ENCODE measurements around the gene RIPK3.

The RIPK3 gene

GRCh38 chr14:24293525-24293924 is 46.3 kb downstream of the RIPK3 start:
- no peak overlapping the region for H3K4me3 ChIP-seq (ENCODE audit: low read depth in 1 of 5, low read length in 5 of 5)
- no peak overlapping the region for H3K9ac ChIP-seq (ENCODE audit: low read length in 5 of 5)
- H3K9me3 ChIP-seq (ENCODE audit: control insufficient read depth in 5 of 5, low read length in 5 of 5), result no peaks in the 10 kb centered on the region
- peaks cover 3 to 16% (median 9%) of the 10 kb centered on the region in 5 donors for H3K4me1 ChIP-seq (ENCODE audit: control insufficient read depth in 5 of 5, insufficient read depth in 5 of 5, low read length in 5 of 5)
- H3K27me3 ChIP-seq (ENCODE audit: control insufficient read depth in 5 of 5, insufficient read depth in 4 of 5, low read length in 5 of 5), result no peaks in the 10 kb centered on the region
- H3K36me3 ChIP-seq (ENCODE audit: control insufficient read depth in 5 of 5, insufficient read depth in 5 of 5, low read length in 5 of 5), result peaks cover 0 to 55% (median 49%) of the 10 kb centered on the region in 5 donors
- H3K27ac ChIP-seq (ENCODE audit: low read depth, low read length), result no peak overlapping the region

- no peaks in the 10 kb centered on the region for H3K9me3 ChIP-seq (ENCODE audit: control insufficient read depth in 5 of 5, low read length in 5 of 5)
- peaks cover 3 to 10% (median 7%) of the 10 kb centered on the region in 5 donors for H3K4me1 ChIP-seq (ENCODE audit: control insufficient read depth in 5 of 5, insufficient read depth in 5 of 5, low read length in 5 of 5)
- H3K36me3 ChIP-seq (ENCODE audit: control insufficient read depth in 5 of 5, insufficient read depth in 5 of 5, low read length in 5 of 5), result peaks cover 0 to 55% (median 49%) of the 10 kb centered on the region in 5 donors
- no peak overlapping the region for H3K27ac ChIP-seq (ENCODE audit: low read depth, low read length)
- H3K27me3 ChIP-seq (ENCODE audit: control insufficient read depth in 5 of 5, insufficient read depth in 4 of 5, low read length in 5 of 5), result no peaks in the 10 kb centered on the region
- H3K4me3 ChIP-seq (ENCODE audit: low read depth in 1 of 5, low read length in 5 of 5), result no peak overlapping the region
- H3K9ac ChIP-seq (ENCODE audit: low read length in 5 of 5), result no peak overlapping the region
Observed at GRCh38 chr14:24292118-24292807, 47.5 kb downstream of the RIPK3 start.

GRCh38 chr14:24291446-24292117 is 48.2 kb downstream of the RIPK3 start:
- H3K9ac ChIP-seq (ENCODE audit: low read length in 5 of 5), result no peak overlapping the region
- H3K9me3 ChIP-seq (ENCODE audit: control insufficient read depth in 5 of 5, low read length in 5 of 5), result no peaks in the 10 kb centered on the region
- H3K36me3 ChIP-seq (ENCODE audit: control insufficient read depth in 5 of 5, insufficient read depth in 5 of 5, low read length in 5 of 5), result peaks cover 0 to 53% (median 49%) of the 10 kb centered on the region in 5 donors
- H3K4me3 ChIP-seq (ENCODE audit: low read depth in 1 of 5, low read length in 5 of 5), result no peak overlapping the region
- no peak overlapping the region for H3K27ac ChIP-seq (ENCODE audit: low read depth, low read length)
- H3K27me3 ChIP-seq (ENCODE audit: control insufficient read depth in 5 of 5, insufficient read depth in 4 of 5, low read length in 5 of 5), result no peaks in the 10 kb centered on the region
- H3K4me1 ChIP-seq (ENCODE audit: control insufficient read depth in 5 of 5, insufficient read depth in 5 of 5, low read length in 5 of 5), result peaks cover under 1 to 3% (median 3%) of the 10 kb centered on the region in 5 donors

- Histone ChIP-seq H3K9ac (ENCODE audit: low read length in 5 of 5) (no peak overlapping the region), H3K36me3 (ENCODE audit: control insufficient read depth in 5 of 5, insufficient read depth in 5 of 5, low read length in 5 of 5) (peaks cover 0 to 45% (median 42%) of the 10 kb centered on the region in 5 donors)
Observed at GRCh38 chr14:24290746-24291145, 49.0 kb downstream of the RIPK3 start.

GRCh38 chr14:24289649-24290280 is 50.0 kb downstream of the RIPK3 start:
- Histone ChIP-seq H3K36me3 (ENCODE audit: control insufficient read depth in 5 of 5, insufficient read depth in 5 of 5, low read length in 5 of 5) (peaks cover 0 to 39% (median 36%) of the 10 kb centered on the region in 5 donors), H3K4me3 (ENCODE audit: low read depth in 1 of 5, low read length in 5 of 5) (no peak overlapping the region), H3K9ac (ENCODE audit: low read length in 5 of 5) (no peak overlapping the region), H3K27ac (ENCODE audit: low read depth, low read length) (no peak overlapping the region), H3K4me1 (ENCODE audit: control insufficient read depth in 5 of 5, insufficient read depth in 5 of 5, low read length in 5 of 5) (peaks cover 0 to 5% (median 1%) of the 10 kb centered on the region in 5 donors), H3K27me3 (ENCODE audit: control insufficient read depth in 5 of 5, insufficient read depth in 4 of 5, low read length in 5 of 5) (no peaks in the 10 kb centered on the region), H3K9me3 (ENCODE audit: control insufficient read depth in 5 of 5, low read length in 5 of 5) (no peaks in the 10 kb centered on the region)

More at GRCh38 chr14:24290746-24291145, 49.0 kb downstream of the RIPK3 start:
- Histone ChIP-seq H3K27ac (ENCODE audit: low read depth, low read length) (no peak overlapping the region), H3K27me3 (ENCODE audit: control insufficient read depth in 5 of 5, insufficient read depth in 4 of 5, low read length in 5 of 5) (no peaks in the 10 kb centered on the region), H3K4me3 (ENCODE audit: low read depth in 1 of 5, low read length in 5 of 5) (no peak overlapping the region), H3K4me1 (ENCODE audit: control insufficient read depth in 5 of 5, insufficient read depth in 5 of 5, low read length in 5 of 5) (no peaks in the 10 kb centered on the region), H3K9me3 (ENCODE audit: control insufficient read depth in 5 of 5, low read length in 5 of 5) (no peaks in the 10 kb centered on the region)

- peaks cover 0 to 24% (median 21%) of the 10 kb centered on the region in 5 donors for H3K4me1 ChIP-seq (ENCODE audit: control insufficient read depth in 5 of 5, insufficient read depth in 5 of 5, low read length in 5 of 5)
- H3K4me3 ChIP-seq (ENCODE audit: low read depth in 1 of 5, low read length in 5 of 5), result no peak overlapping the region
- peaks cover 0 to 28% (median 28%) of the 10 kb centered on the region in 5 donors for H3K36me3 ChIP-seq (ENCODE audit: control insufficient read depth in 5 of 5, insufficient read depth in 5 of 5, low read length in 5 of 5)
- no peaks in the 10 kb centered on the region for H3K27me3 ChIP-seq (ENCODE audit: control insufficient read depth in 5 of 5, insufficient read depth in 4 of 5, low read length in 5 of 5)
- H3K9me3 ChIP-seq (ENCODE audit: control insufficient read depth in 5 of 5, low read length in 5 of 5), result no peaks in the 10 kb centered on the region
- no peak overlapping the region for H3K9ac ChIP-seq (ENCODE audit: low read length in 5 of 5)
- H3K27ac ChIP-seq (ENCODE audit: low read depth, low read length), result no peak overlapping the region
Observed at GRCh38 chr14:24286996-24287395, 52.8 kb downstream of the RIPK3 start.

Data from subcutaneous abdominal adipose tissue (tissue), 5 donors.